Measurements from ENCODE around the gene KRT3.
"Not testable (repeated sequence)": the region's sequence is repeated elsewhere in the genome, so short reads cannot be mapped to it uniquely, and the experiment has no call there.

KRT3 gene

DNA sequence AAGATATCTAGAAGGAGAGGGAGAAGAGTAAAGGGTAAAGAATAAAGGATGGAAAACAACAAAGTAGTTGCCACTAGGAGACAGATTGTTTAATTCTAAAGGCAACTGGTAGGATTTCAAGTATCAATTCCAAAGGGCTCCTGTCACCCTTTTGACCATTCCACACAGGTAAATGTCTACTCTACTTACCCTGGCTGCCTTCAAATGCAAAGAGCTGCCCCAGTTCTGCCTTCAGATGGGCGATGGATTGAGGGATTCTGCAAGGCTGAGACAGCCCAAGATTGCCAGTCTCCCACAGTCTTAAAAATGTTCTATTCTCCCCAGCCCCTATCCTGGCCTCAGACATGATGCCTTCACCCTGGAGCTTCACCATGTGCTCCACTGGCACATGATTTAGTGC, 30.2 kb downstream of the KRT3 start:
- no peak overlapping the region for H3K27ac ChIP-seq (ENCODE audit: low read length)
- H3K9me3 ChIP-seq (ENCODE audit: control insufficient read depth in 2 of 2, low read length in 2 of 2) = peaks cover 5% of the 10 kb centered on the region in 2 donors
- no peaks in the 10 kb centered on the region for H3K4me1 ChIP-seq (ENCODE audit: control insufficient read depth, insufficient read depth, low read length)
- no peaks in the 10 kb centered on the region for H3K27me3 ChIP-seq (ENCODE audit: control insufficient read depth in 1 of 2, insufficient read depth in 2 of 2, low read length in 2 of 2)
- no peak overlapping the region for H3K4me3 ChIP-seq (ENCODE audit: low read length in 2 of 2)
- H3K36me3 ChIP-seq (ENCODE audit: control insufficient read depth in 2 of 2, insufficient read depth in 2 of 2, low read length in 2 of 2) = no peaks in the 10 kb centered on the region
- no peak overlapping the region for H3K9ac ChIP-seq (ENCODE audit: low read length in 2 of 2)

DNA sequence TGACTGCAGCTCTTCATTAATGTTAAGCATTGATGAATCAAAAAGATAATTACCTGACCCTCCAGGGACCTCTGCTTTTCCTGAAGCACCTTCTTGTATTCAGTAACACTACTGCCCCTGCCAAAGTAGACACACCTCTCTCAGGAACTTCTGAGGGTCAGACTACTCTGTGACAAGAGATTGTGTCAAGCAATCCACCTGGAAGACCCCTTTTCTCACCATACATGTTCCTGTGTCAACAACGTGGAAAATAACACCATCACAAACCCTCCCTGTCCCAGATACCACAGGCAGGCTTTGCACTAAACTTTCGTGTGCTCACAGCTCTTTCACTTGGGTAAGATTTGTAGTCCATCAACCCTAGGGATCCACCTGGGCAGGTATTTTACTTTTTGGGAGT, 31.9 kb downstream of the KRT3 start:
- no peak overlapping the region for H3K4me3 ChIP-seq (ENCODE audit: low read length in 2 of 2)
- H3K36me3 ChIP-seq (ENCODE audit: control insufficient read depth in 2 of 2, insufficient read depth in 2 of 2, low read length in 2 of 2) = no peaks in the 10 kb centered on the region
- H3K4me1 ChIP-seq (ENCODE audit: control insufficient read depth, insufficient read depth, low read length) = no peaks in the 10 kb centered on the region
- no peak overlapping the region for H3K9ac ChIP-seq (ENCODE audit: low read length in 2 of 2)
- H3K27me3 ChIP-seq (ENCODE audit: control insufficient read depth in 1 of 2, insufficient read depth in 2 of 2, low read length in 2 of 2) = no peaks in the 10 kb centered on the region
- no peak overlapping the region for H3K27ac ChIP-seq (ENCODE audit: low read length)
- peaks cover 5 to 10% of the 10 kb centered on the region in 2 donors for H3K9me3 ChIP-seq (ENCODE audit: control insufficient read depth in 2 of 2, low read length in 2 of 2)

DNA sequence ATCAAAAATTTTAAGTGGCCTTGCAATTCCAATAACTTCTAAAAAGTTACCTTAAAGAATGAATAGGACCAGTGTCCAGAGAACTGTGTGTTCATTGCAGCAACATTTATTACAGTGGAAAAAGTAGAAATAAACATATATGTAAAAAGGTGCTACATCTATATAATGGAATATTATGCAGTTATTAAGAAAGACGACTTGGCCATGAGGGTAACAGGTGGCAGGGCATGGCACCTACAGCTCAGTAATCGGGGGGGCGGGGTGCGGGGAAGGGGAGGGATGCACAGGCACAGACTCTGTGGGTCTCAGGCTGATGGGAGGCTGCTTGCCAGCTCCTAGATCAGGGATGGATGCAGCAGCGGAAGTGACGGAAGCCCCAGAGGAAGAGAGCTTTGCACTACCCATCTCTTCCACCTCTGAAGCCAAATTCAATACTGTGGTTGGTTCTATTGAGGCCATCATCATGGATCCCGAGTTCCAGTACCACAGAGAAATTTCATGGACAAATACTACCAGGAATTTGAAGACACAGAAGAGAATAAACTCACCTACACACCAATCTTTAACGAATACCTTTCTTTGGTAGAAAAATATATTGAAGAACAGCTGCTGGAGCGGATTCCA, 32.8 kb downstream of the KRT3 start:
- Histone ChIP-seq H3K27me3 (ENCODE audit: control insufficient read depth in 1 of 2, insufficient read depth in 2 of 2, low read length in 2 of 2) (no peaks in the 10 kb centered on the region), H3K27ac (ENCODE audit: low read length) (no peak overlapping the region), H3K9ac (ENCODE audit: low read length in 2 of 2) (no peak overlapping the region), H3K4me3 (ENCODE audit: low read length in 2 of 2) (no peak overlapping the region), H3K36me3 (ENCODE audit: control insufficient read depth in 2 of 2, insufficient read depth in 2 of 2, low read length in 2 of 2) (no peaks in the 10 kb centered on the region), H3K4me1 (ENCODE audit: control insufficient read depth, insufficient read depth, low read length) (no peaks in the 10 kb centered on the region), H3K9me3 (ENCODE audit: control insufficient read depth in 2 of 2, low read length in 2 of 2) (peaks cover 7 to 10% of the 10 kb centered on the region in 2 donors)

DNA sequence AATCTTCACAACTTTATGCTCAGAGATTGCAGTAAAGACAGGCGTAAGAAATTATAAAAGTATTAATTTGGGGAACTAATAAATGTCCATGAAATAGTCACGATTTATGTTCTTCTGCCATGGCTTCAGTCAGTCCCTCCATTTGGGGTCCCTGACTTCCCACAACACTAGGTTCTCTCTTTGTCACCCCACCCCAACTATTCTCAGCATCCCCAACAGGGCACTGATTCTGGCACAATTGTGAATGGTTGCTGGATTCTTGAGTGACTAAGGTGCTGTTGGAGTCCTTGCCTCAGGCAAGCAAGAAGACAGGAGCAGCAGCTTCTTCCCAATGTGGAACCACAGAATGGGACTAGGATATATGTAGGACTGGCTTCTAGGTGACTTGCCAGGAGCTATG, 34.1 kb downstream of the KRT3 start:
- H3K36me3 ChIP-seq (ENCODE audit: control insufficient read depth in 2 of 2, insufficient read depth in 2 of 2, low read length in 2 of 2) = no peaks in the 10 kb centered on the region
- no peak overlapping the region for H3K27ac ChIP-seq (ENCODE audit: low read length)
- no peak overlapping the region for H3K9ac ChIP-seq (ENCODE audit: low read length in 2 of 2)

DNA sequence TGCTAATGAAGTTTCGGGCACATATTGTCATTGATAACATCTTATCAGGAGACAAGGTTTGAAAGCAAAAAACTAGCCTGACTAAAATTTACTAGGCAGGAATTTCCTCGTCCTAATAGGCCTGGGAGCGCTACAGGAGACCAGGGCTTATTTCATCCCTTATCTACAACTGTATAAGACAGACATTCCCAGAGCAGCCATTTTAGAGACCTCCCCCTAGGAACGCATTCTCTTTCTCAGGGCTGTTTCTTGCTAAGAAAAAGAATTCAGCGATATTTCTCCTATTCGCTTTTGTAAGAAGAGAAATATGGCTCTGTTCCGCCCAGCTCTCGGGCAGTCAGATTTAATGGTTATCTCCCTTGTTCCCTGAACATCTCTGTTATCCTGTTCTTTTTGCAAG, 34.7 kb downstream of the KRT3 start:
- H3K9me3 ChIP-seq (ENCODE audit: control insufficient read depth in 2 of 2, low read length in 2 of 2); H3K27ac ChIP-seq (ENCODE audit: low read length); H3K36me3 ChIP-seq (ENCODE audit: control insufficient read depth in 2 of 2, insufficient read depth in 2 of 2, low read length in 2 of 2); H3K4me3 ChIP-seq (ENCODE audit: low read length in 2 of 2); H3K4me1 ChIP-seq (ENCODE audit: control insufficient read depth, insufficient read depth, low read length); H3K9ac ChIP-seq (ENCODE audit: low read length in 2 of 2); H3K27me3 ChIP-seq (ENCODE audit: control insufficient read depth in 1 of 2, insufficient read depth in 2 of 2, low read length in 2 of 2): not testable (repeated sequence)

More for the DNA sequence above, 34.1 kb downstream of the KRT3 start:
- no peaks in the 10 kb centered on the region for H3K4me1 ChIP-seq (ENCODE audit: control insufficient read depth, insufficient read depth, low read length)
- H3K4me3 ChIP-seq (ENCODE audit: low read length in 2 of 2) = no peak overlapping the region
- H3K27me3 ChIP-seq (ENCODE audit: control insufficient read depth in 1 of 2, insufficient read depth in 2 of 2, low read length in 2 of 2) = peaks cover 0 to 4% of the 10 kb centered on the region in 2 donors
- H3K9me3 ChIP-seq (ENCODE audit: control insufficient read depth in 2 of 2, low read length in 2 of 2) = peaks cover 10% of the 10 kb centered on the region in 2 donors

DNA sequence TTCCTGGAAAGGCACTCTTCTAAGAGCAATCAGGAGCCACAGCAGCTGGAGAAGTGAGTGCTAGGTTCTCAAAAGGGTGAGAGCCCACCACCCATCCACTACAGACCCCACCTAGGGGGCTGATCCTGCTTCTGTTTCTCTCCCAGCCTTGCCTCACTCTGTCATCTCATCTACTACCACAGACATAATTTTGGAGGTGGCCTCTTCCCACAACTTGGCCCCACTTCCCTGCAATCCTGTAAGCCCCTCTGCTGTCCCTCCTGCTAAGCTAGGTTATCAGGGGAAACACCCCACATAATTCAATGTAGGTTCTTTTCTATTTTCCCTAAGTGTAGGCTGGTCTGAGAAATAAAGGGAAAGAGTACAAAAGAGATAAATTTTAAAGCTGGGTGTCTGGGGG, 35.3 kb downstream of the KRT3 start:
- H3K9ac ChIP-seq (ENCODE audit: low read length in 2 of 2) = no peak overlapping the region
- H3K4me1 ChIP-seq (ENCODE audit: control insufficient read depth, insufficient read depth, low read length) = no peaks in the 10 kb centered on the region
- no peak overlapping the region for H3K4me3 ChIP-seq (ENCODE audit: low read length in 2 of 2)
- H3K36me3 ChIP-seq (ENCODE audit: control insufficient read depth in 2 of 2, insufficient read depth in 2 of 2, low read length in 2 of 2) = no peaks in the 10 kb centered on the region
- H3K27me3 ChIP-seq (ENCODE audit: control insufficient read depth in 1 of 2, insufficient read depth in 2 of 2, low read length in 2 of 2) = peaks cover 0 to 4% of the 10 kb centered on the region in 2 donors
- H3K27ac ChIP-seq (ENCODE audit: low read length) = no peak overlapping the region
- H3K9me3 ChIP-seq (ENCODE audit: control insufficient read depth in 2 of 2, low read length in 2 of 2) = peaks cover 10% of the 10 kb centered on the region in 2 donors

DNA sequence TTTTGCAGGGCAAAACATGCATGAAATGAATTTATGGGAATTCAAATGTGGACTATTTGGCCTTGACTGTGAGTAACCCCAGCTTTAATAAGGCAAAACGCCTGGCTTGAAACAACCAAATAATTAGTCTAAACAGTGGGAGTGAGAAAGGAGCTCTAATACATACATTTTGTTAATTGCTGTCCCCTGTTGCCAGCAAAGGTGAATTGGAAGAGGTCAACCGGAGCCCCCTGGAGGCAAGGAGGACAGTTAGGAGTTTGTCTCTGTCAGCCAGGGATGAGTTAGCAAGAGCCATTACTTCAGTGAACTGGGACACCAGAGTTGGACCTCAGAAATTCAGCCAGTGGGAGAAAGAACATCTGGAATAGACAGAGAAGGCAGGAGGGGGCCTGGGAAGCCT, 36.2 kb downstream of the KRT3 start:
- H3K27me3 ChIP-seq (ENCODE audit: control insufficient read depth in 1 of 2, insufficient read depth in 2 of 2, low read length in 2 of 2) = peaks cover 2 to 4% of the 10 kb centered on the region in 2 donors

DNA sequence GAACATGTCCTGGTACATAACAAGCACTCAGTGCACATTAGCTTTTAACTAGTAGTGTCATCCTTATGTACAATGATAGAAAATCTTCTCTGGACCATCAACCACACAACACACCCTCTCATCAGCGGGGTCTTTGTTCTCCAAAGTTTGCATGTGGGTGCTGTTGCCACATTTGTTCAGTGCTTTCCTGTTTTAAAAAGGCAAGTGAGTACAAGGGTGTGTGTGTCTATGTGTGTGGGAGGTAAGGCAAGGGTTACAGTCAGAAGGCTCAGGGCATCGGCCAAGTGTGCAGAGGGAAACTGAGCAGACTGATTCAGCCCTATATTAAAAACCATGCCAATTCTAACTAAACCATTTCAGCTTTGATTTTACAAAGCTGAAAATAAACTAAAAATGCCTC, 36.7 kb downstream of the KRT3 start:
- Histone ChIP-seq H3K9me3 (ENCODE audit: control insufficient read depth in 2 of 2, low read length in 2 of 2) (peaks cover 10% of the 10 kb centered on the region in 2 donors), H3K27me3 (ENCODE audit: control insufficient read depth in 1 of 2, insufficient read depth in 2 of 2, low read length in 2 of 2) (peaks cover 2 to 4% of the 10 kb centered on the region in 2 donors), H3K36me3 (ENCODE audit: control insufficient read depth in 2 of 2, insufficient read depth in 2 of 2, low read length in 2 of 2) (no peaks in the 10 kb centered on the region), H3K4me3 (ENCODE audit: low read length in 2 of 2) (no peak overlapping the region), H3K9ac (ENCODE audit: low read length in 2 of 2) (no peak overlapping the region), H3K4me1 (ENCODE audit: control insufficient read depth, insufficient read depth, low read length) (no peaks in the 10 kb centered on the region), H3K27ac (ENCODE audit: low read length) (no peak overlapping the region)

More for the DNA sequence above, 36.2 kb downstream of the KRT3 start:
- H3K27ac ChIP-seq (ENCODE audit: low read length) = no peak overlapping the region
- H3K4me3 ChIP-seq (ENCODE audit: low read length in 2 of 2) = no peak overlapping the region
- no peak overlapping the region for H3K9ac ChIP-seq (ENCODE audit: low read length in 2 of 2)
- no peaks in the 10 kb centered on the region for H3K4me1 ChIP-seq (ENCODE audit: control insufficient read depth, insufficient read depth, low read length)
- no peaks in the 10 kb centered on the region for H3K36me3 ChIP-seq (ENCODE audit: control insufficient read depth in 2 of 2, insufficient read depth in 2 of 2, low read length in 2 of 2)
- H3K9me3 ChIP-seq (ENCODE audit: control insufficient read depth in 2 of 2, low read length in 2 of 2) = peaks cover 10% of the 10 kb centered on the region in 2 donors

DNA sequence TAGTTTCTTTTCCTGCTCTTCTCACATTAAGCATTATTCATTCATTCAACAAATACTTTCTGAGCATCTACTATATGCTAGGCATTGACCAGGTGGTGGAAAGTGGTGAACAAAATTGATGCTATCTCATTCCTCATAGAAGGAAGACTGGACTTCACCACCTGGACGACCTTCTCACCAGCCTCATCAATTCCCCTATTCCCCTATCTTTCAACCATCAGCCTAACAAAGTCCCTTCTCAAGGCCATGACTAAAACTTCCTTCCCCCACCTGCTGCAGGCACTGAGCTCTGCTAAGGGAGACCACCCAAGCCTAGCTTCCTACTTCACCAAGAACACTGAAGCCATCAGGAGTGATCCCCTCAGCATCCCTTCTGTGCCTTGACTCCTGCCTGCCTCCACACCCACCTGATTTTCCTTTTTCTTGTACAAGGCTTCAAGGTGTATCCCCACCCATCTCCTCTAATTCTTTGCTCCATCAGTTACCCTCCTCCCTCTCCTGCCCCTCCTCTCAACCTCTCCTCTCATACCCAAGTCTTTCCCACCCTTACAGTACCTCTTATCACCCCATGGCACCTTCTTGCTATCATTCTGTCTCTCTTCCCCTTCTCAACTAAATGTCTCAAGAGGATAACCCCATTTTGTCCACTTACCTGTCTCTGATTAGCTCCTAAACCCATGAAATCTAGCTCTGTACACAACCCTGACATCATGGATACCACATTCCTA, 38.3 kb downstream of the KRT3 start:
- no peak overlapping the region for H3K9ac ChIP-seq (ENCODE audit: low read length in 2 of 2)
- H3K4me1 ChIP-seq (ENCODE audit: control insufficient read depth, insufficient read depth, low read length) = no peaks in the 10 kb centered on the region
- no peaks in the 10 kb centered on the region for H3K36me3 ChIP-seq (ENCODE audit: control insufficient read depth in 2 of 2, insufficient read depth in 2 of 2, low read length in 2 of 2)
- H3K4me3 ChIP-seq (ENCODE audit: low read length in 2 of 2) = no peak overlapping the region
- H3K27ac ChIP-seq (ENCODE audit: low read length) = no peak overlapping the region
- H3K27me3 ChIP-seq (ENCODE audit: control insufficient read depth in 1 of 2, insufficient read depth in 2 of 2, low read length in 2 of 2) = peaks cover 4 to 11% of the 10 kb centered on the region in 2 donors
- peaks cover 10% of the 10 kb centered on the region in 2 donors for H3K9me3 ChIP-seq (ENCODE audit: control insufficient read depth in 2 of 2, low read length in 2 of 2)

DNA sequence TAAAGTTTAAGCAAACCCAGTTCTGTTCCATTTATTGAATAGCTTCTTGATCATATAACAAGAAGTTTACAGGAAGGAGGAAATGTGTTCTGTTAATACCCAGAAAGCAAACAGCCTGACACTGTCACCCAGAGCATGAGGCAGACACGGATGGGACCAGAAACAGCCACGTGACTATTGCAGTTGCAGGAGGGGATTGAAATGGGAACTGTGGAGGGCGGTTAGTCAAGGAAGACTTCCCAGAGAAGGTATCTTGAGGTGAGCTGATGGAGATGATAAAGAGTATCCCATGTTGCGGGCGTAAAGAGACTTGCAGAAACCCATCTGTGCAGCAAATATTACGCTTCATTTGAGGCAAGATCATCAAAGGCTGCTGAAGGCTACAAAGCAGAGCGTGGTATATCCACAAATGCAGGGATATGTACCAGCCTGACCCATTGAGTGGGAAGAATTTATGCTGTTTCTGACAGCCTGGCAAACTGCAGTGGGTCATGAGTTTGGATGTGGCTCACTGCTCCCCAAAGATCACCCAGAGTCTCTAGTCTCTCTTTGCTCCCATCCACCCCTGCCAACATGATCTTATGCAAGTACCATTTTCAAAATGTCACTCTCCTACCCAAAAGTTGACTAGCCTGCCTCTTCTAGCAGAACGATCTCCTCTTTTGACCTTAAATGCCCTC, 39.5 kb downstream of the KRT3 start:
- Histone ChIP-seq H3K4me1 (ENCODE audit: control insufficient read depth, insufficient read depth, low read length) (no peaks in the 10 kb centered on the region), H3K36me3 (ENCODE audit: control insufficient read depth in 2 of 2, insufficient read depth in 2 of 2, low read length in 2 of 2) (no peaks in the 10 kb centered on the region), H3K27me3 (ENCODE audit: control insufficient read depth in 1 of 2, insufficient read depth in 2 of 2, low read length in 2 of 2) (peaks cover 4 to 11% of the 10 kb centered on the region in 2 donors), H3K9me3 (ENCODE audit: control insufficient read depth in 2 of 2, low read length in 2 of 2) (peaks cover 5% of the 10 kb centered on the region in 2 donors), H3K27ac (ENCODE audit: low read length) (no peak overlapping the region), H3K4me3 (ENCODE audit: low read length in 2 of 2) (no peak overlapping the region), H3K9ac (ENCODE audit: low read length in 2 of 2) (no peak overlapping the region)
